Stimulated activated CD4-positive, alpha-beta T cell treated with anti-CD3 and anti-CD28 coated beads, Interleukin-1b, Interleukin-23, amount 100 ng/mL, for 24 hours (primary cell): ENCODE measurements around the gene EDN1.

Experiments used
- DNase-seq, 4 experiments: peaks; one replicate each; pipeline ENCODE4 v3.0.0-alpha.2; 2020; ENCODE audit warnings: low read depth in 4 of 4, low spot score in 1 of 4

EDN1 gene

GRCh38 chr6:12289933-12290820 lies at the start of gene EDN1:
Gene EDN1 (plus strand): TSS chr6:12290361. CDS start chr6:12290630, 269 bp downstream.
- DNase-seq, result peak; percentile 31 to 55 (median 36)

GRCh38 chr6:12241493-12242175 lies 48.5 kb upstream of the EDN1 start:
- no peak for DNase-seq

GRCh38 chr6:12243169-12243568 lies 47.0 kb upstream of the EDN1 start:
- no peak for DNase-seq

GRCh38 chr6:12245360-12245759 lies 44.8 kb upstream of the EDN1 start:
- DNase-seq, result no peak

GRCh38 chr6:12245763-12246718 lies 44.1 kb upstream of the EDN1 start:
- DNase-seq, result no peak

DNA sequence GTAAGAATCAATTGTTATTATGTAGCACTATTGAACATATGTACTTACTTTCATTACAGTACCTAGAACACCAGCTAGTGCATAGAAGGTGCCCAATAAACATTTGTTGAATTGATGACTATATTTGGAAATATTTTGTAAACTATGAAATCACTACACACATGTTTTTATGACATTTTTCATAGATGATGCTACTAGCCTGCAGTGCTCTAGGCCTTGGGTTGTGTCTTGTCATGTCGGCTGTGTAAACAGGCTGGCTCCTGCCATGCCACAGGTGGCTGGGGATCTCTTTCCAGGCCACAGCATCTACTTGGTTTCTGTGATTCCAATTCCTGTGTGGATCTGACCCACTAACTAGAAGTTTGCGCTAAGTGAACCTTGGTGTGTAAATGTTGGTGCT lies 43.3 kb upstream of the EDN1 start:
- no peak for DNase-seq

GRCh38 chr6:12249541-12250382 lies 40.4 kb upstream of the EDN1 start:
- DNase-seq, result no peak

- no peak for DNase-seq
These were observed 39.8 kb upstream of the EDN1 start for GRCh38 chr6:12250383-12250770.

DNA sequence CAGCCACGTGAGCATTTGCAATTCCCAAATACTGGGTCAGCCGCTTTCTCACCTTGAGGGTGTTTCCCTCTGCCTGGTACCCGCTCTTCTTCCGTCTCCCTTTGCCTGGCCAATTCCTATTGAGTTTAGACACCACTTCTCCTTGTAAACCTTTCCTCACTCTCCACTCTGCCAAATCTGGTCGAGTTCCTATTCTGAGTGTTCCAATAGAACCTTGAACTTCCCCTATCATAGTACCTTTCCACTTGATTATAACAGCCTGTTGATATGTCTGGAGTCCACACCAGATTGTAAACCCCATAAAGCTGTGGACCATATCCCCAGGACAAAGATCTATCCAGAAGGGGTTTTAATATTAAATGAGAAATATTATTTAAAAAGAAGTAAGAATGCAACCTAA lies 36.0 kb upstream of the EDN1 start:
- no peak for DNase-seq

DNA sequence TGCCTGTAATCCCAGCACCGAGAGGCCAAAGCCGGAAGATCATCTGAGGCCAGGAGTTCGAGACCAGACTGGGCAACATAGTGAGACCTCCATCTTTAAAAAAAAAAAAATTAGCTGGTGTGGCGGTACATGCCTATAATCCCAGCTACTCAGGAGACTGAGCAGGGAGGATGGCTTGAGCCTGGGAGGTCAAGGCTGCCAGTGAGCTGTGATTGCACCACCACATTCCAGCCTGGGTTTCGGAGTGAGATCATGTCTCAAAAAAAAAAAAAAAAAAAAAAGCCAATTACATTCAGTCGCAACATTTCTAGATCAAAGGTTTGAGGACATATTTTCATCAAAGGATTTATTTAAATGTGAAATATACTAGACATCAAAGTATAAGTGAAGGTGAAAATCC lies 32.0 kb upstream of the EDN1 start:
- no peak for DNase-seq

DNA sequence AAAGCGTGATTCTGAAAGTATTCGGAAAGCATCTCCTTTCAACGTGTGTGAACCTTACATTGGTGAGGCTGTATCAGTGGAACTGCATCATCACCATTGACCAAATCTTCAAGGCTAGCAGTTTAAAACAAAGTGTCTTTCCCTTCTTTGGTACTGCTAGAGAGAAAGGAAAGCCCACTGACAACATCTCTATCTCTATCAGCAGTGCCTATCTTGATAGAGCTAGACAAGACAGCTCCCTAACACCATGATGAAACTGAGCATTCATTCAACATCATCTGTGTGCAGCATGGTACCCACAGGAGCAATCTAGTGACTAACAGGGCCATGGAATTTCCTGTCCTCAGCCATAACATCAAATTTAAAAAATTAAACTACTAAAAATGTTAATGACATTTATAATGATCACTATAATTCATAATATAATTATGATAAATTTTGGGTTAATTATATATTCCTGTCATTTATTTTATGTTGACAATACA lies 31.5 kb upstream of the EDN1 start:
- no peak for DNase-seq

- DNase-seq, result no peak
These were observed 29.6 kb upstream of the EDN1 start for GRCh38 chr6:12260458-12261093.

DNA sequence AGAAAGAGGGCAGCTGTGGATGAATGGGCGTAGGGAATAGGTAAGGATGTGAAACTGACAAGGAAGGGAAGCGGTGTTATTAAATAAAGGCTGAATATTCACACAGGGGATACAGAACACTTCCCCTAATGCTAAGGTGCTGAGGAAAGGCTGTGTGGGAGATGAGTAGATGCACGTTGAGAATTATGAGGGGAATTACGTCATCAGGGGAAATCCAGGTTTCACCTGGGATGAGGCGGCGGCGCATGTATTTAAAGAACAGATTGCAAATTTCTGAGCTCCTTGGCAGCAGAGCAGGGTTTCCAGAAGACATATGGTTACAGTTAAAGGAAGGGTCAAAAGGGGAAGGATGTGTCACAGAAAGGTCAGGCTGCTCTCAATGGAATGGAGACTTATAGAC lies 28.7 kb upstream of the EDN1 start:
- no peak for DNase-seq

- no peak for DNase-seq
These were observed 27.7 kb upstream of the EDN1 start for GRCh38 chr6:12262236-12263061.

DNA sequence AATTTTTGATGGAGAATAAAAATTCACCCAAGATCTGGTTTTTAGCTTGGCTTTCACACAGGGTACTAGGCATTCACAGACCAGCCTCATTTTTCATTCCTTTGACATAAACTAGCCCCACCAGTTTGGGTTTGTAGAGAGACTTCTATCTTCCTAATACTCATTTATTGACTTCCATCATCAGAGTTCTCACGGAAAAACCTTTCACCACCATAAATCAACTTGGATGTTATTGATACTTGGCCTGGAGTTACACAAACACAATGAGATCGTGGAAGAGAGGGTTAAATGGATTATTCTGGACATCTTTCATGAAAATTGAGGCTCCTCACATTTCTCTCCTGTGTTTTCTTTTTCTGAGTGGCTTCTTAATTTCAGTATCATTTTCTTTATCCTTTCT lies 26.8 kb upstream of the EDN1 start:
- DNase-seq, result no peak

DNA sequence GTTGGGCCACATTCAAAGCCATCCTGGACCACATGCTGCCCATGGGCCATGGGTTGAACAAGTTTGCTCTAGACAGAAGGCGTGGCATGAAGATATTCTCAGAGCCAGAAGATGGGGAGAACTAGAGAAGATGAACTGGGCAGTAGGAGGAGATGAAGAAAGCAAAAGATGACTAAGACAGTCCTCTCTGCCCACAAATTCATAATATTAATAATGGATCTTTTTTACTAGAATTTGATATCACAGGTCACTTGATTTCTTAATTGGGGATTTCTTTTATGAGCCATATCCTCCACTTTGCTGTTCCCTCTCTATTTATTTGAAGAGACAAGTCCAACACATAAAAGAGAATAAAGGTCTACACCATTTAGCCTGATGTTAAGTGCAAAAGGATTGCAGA lies 25.5 kb upstream of the EDN1 start:
- no peak for DNase-seq

DNA sequence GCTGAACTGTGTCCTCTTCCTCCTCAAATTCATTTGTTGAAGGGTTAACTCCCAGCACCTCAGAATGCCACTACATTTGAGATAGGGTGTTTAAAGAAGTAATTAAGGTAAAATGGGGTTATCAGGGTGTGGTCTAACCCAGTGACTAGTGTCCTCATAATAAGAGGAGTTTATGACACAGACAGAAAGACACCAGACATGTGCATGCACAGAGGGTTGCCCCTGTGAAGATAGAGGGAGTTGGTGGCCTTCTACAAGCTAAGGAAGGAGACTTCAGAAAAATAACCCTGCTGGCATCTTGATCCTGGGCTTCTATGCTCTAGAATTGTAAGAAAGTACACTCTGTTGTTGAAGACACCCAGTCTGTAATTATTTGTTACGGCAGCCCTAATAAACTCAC lies 24.9 kb upstream of the EDN1 start:
- DNase-seq, result no peak

GRCh38 chr6:12265791-12266190 lies 24.4 kb upstream of the EDN1 start:
- no peak for DNase-seq

DNA sequence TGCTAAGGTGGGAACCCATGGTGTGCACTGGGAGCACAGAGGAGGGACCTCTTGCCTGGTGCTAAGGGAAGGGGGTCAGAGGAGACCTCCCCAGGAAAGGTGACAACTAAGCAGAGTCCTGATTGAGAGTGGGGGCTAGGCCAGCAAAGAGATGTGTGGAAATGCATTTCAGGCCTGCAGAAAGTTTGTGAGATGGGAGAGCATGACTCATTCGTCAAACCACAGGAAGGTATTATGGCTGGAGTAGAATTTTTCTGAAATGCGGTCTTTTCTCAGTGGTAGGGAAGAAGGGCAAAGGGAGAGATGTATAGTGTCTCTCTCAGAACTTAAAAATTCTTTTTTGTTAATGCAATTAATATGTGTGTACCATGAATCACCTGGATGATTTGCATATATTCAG lies 23.6 kb upstream of the EDN1 start:
- no peak for DNase-seq
